ENCODE measurements around the gene HEYL. TPM values are rescaled to one million over a fixed set of nuclear protein-coding genes. Genes with fewer than 3 reads are reported as not detected.

The HEYL gene
- polyA plus RNA-seq, 1 experiment, result 0.50 TPM

DNA sequence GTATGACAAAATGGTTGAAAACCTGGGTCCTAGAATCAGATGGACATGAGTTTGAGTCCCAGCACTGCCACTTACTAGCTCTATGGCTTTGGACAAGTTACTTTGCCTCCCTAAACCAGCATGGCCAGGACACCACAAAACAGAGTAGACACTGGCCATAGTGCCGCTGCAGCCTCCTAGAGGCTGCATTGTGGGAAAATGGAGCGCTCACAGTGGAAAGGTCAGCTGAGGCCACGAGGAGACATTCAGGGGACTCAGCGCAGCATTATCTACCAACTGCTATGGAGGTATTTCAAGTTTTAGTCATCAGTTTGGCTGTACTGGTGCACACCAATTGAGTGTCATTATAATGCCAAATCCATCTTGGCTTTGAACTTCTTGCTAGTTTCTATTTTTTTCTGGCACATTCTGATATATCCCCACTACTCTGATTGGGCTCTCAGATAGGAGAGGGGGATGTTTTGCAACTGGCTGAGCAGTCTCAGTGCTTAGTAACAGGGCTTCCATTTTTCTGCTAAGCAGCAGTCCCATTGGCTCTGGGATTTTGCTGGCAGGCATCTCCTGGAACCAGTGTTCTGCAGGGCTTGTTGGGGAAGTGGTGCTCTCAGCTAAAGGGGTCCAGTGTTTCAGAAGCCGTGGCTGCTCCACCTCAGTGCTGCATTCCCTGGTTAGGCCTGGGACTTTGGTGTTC is 16.3 kb upstream of the HEYL start:
- Histone ChIP-seq H3K36me3 (ENCODE audit: control insufficient read depth, insufficient read depth, low read length) (no peaks in the 10 kb centered on the region), H3K27me3 (ENCODE audit: control insufficient read depth, insufficient read depth, low read length) (peaks cover 5% of the 10 kb centered on the region), H3K4me3 (ENCODE audit: low read depth, low read length) (no peak overlapping the region)
- POLR2A ChIA-PET, result no interaction called here
- CTCF ChIA-PET, result interaction anchor here (0.9 to 15.3 kb wide), 6 partner anchors 9 to 50 kb away, joined by 3 to 448 read pairs (median 16); partner anchors contain the start of gene NT5C1A
- DNase-seq (ENCODE audit: low read depth), result no peak
- TF ChIP-seq, protein P1, sequence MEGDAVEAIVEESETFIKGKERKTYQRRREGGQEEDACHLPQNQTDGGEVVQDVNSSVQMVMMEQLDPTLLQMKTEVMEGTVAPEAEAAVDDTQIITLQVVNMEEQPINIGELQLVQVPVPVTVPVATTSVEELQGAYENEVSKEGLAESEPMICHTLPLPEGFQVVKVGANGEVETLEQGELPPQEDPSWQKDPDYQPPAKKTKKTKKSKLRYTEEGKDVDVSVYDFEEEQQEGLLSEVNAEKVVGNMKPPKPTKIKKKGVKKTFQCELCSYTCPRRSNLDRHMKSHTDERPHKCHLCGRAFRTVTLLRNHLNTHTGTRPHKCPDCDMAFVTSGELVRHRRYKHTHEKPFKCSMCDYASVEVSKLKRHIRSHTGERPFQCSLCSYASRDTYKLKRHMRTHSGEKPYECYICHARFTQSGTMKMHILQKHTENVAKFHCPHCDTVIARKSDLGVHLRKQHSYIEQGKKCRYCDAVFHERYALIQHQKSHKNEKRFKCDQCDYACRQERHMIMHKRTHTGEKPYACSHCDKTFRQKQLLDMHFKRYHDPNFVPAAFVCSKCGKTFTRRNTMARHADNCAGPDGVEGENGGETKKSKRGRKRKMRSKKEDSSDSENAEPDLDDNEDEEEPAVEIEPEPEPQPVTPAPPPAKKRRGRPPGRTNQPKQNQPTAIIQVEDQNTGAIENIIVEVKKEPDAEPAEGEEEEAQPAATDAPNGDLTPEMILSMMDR (IDR thresholded peaks at IDR 0.05; ENCODE audit: insufficient read depth, low read depth, low read length), result no peak

DNA sequence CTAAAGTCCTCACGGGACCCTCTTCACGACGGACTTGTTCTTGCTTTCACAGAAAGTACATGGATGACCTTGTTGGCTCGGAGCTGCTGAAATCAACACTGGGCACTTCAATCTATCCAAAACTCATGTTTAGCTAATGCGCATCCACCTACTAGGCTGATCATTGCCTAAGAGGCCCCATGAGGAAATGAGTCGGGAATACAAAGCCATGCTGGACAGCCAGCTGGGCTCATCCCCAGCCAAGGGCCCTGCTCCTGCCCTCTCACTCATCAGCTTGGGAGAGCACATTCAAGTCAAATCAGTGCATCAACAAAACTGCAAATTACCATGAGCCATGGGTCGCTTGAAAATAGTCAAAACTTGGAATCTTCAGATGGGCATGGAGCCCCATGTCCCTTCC is 14.8 kb upstream of the HEYL start:
- H3K4me3 ChIP-seq (ENCODE audit: low read depth, low read length), result no peak overlapping the region
- H3K27me3 ChIP-seq (ENCODE audit: control insufficient read depth, insufficient read depth, low read length), result peaks cover 7% of the 10 kb centered on the region
- ChIA-PET CTCF (interaction anchor here (0.7 to 15.3 kb wide), 25 partner anchors 8 to 556 kb away, joined by 3 to 448 read pairs (median 6); partner anchors contain the start of genes HEYL, HPCAL4 and NT5C1A), POLR2A (no interaction called here)
- DNase-seq (ENCODE audit: low read depth), result no peak
- TF ChIP-seq, protein P1 (IDR thresholded peaks at IDR 0.05; ENCODE audit: insufficient read depth, low read depth, low read length), result no peak
- H3K36me3 ChIP-seq (ENCODE audit: control insufficient read depth, insufficient read depth, low read length), result no peaks in the 10 kb centered on the region

DNA sequence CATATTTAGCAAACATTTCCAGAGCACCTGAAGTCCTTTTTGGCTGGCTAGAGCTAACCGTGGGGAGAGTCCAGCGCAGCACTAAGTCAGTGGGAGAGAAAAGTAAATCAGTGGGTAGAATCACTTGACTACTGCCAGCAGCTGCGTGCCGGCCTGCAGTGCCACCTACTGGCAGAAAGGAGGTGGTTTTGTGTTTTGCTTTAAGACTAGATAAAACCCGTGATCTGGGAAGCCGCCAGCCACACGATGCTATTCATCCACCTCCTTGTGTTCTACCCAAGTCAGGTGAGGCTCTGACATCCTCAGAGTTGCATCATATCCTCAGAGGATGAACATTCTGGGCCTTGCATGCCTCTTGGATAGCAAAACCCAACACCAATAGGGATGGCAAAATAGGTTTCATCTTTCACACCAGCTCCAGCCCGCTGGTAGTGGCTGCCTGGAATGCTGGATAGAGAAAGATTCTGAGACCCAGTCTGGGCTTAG is 14.1 kb upstream of the HEYL start:
- CTCF ChIA-PET, result interaction anchor here (0.6 to 15.3 kb wide), 35 partner anchors 9 to 555 kb away, joined by 3 to 448 read pairs (median 5); partner anchors contain the start of genes HEYL, HPCAL4 and NT5C1A
- peaks cover 6% of the 10 kb centered on the region for H3K27me3 ChIP-seq (ENCODE audit: control insufficient read depth, insufficient read depth, low read length)
- TF ChIP-seq, protein P1 (IDR thresholded peaks at IDR 0.05; ENCODE audit: insufficient read depth, low read depth, low read length), result peak; percentile 92
- peak; percentile 20 for DNase-seq (ENCODE audit: low read depth)
- no peak overlapping the region for H3K4me3 ChIP-seq (ENCODE audit: low read depth, low read length)
- POLR2A ChIA-PET, result interaction anchor here (0.6 kb wide), 1 partner anchor 79 kb away, joined by 3 read pairs; no protein-coding TSS in a partner anchor
- no peaks in the 10 kb centered on the region for H3K36me3 ChIP-seq (ENCODE audit: control insufficient read depth, insufficient read depth, low read length)

- no peak for DNase-seq (ENCODE audit: low read depth)
- no peak overlapping the region for H3K4me3 ChIP-seq (ENCODE audit: low read depth, low read length)
- TF ChIP-seq, protein P1 (IDR thresholded peaks at IDR 0.05; ENCODE audit: insufficient read depth, low read depth, low read length), result no peak
- CTCF ChIA-PET, result interaction anchor here (0.8 to 15.3 kb wide), 11 partner anchors 9 to 554 kb away, joined by 3 to 448 read pairs (median 6); partner anchors contain the start of gene NT5C1A
- H3K27me3 ChIP-seq (ENCODE audit: control insufficient read depth, insufficient read depth, low read length), result peaks cover 5% of the 10 kb centered on the region
- POLR2A ChIA-PET, result no interaction called here
- no peaks in the 10 kb centered on the region for H3K36me3 ChIP-seq (ENCODE audit: control insufficient read depth, insufficient read depth, low read length)
These were observed 13.1 kb upstream of the HEYL start for GRCh38 chr1:39652554-39652953.

DNA sequence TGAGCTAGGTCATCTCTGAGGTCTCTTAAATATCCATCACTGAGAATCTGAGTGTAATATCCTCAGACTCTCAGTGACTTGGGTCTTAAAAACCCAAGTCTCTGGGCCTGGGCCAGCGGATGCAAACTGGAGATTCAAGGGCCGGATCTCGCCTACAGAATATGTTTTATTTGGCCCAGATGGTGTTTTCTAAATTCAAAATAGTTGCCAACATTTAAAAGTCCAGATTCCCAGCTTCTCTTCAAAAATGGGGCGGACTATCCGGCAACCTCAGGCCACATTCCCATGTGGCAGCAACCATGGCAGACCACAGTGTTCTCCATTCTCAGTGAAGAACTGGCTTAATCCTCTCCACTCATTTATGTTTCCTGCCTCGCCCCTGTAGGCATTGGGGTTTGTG is 12.7 kb upstream of the HEYL start:
- Histone ChIP-seq H3K36me3 (ENCODE audit: control insufficient read depth, insufficient read depth, low read length) (no peaks in the 10 kb centered on the region), H3K27me3 (ENCODE audit: control insufficient read depth, insufficient read depth, low read length) (peaks cover 5% of the 10 kb centered on the region), H3K4me3 (ENCODE audit: low read depth, low read length) (no peak overlapping the region)
- ChIA-PET CTCF (interaction anchor here (2.6 to 15.3 kb wide), 3 partner anchors 19 to 554 kb away, joined by 6 to 448 read pairs (median 137); partner anchors contain the start of gene NT5C1A), POLR2A (no interaction called here)
- TF ChIP-seq, protein P1 (IDR thresholded peaks at IDR 0.05; ENCODE audit: insufficient read depth, low read depth, low read length), result no peak
- no peak for DNase-seq (ENCODE audit: low read depth)

Data from BJ (cell line).